ENCODE results near the gene PAGE2. TPM values are rescaled to one million over a fixed set of nuclear protein-coding genes. Genes with fewer than 3 reads are reported as not detected.

Gene PAGE2
- total RNA-seq, 2 experiments from 2014 or later, result not detected

DNA sequence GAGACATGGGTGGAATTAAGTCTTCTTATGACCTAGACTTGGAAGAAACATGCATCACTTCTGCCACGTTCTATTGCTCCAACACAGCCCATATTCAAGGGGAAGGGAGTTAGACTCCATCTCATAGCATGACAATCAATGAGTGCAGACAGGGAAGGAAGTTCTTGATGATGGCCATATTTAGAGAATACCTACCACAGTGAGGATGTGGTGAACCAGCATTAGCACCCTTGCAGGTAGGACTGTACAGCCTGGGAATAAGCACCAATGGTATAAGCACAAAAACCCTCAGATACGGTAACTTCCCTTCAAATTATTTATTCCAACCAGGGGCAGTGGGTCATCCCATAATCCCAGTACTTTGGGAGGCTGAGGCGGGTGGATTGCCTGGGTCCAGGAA lies 29.8 kb downstream of the PAGE2 start:
- H3K4me1 ChIP-seq (ENCODE audit: insufficient read depth, low read length, poor library complexity, severe bottlenecking), result no peaks in the 10 kb centered on the region
- TF ChIP-seq, protein P1, sequence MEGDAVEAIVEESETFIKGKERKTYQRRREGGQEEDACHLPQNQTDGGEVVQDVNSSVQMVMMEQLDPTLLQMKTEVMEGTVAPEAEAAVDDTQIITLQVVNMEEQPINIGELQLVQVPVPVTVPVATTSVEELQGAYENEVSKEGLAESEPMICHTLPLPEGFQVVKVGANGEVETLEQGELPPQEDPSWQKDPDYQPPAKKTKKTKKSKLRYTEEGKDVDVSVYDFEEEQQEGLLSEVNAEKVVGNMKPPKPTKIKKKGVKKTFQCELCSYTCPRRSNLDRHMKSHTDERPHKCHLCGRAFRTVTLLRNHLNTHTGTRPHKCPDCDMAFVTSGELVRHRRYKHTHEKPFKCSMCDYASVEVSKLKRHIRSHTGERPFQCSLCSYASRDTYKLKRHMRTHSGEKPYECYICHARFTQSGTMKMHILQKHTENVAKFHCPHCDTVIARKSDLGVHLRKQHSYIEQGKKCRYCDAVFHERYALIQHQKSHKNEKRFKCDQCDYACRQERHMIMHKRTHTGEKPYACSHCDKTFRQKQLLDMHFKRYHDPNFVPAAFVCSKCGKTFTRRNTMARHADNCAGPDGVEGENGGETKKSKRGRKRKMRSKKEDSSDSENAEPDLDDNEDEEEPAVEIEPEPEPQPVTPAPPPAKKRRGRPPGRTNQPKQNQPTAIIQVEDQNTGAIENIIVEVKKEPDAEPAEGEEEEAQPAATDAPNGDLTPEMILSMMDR (conservative IDR thresholded peaks at IDR 0.05; ENCODE audit: low read length), result no peak
- no peak for TF ChIP-seq EZH2phosphoT487 (IDR thresholded peaks at IDR 0.05; ENCODE audit: borderline replicate concordance, low read depth, low read length)
- H3K79me2 ChIP-seq (ENCODE audit: insufficient read depth, low read depth, low read length), result no peaks in the 10 kb centered on the region
- ChIA-PET POLR2A (interaction anchor here (0.6 kb wide), 1 partner anchor 44 kb away, joined by 3 read pairs; no protein-coding TSS in a partner anchor), CTCF (ENCODE audit: unreplicated experiment) (no interaction called here)
- H3K9me2 ChIP-seq (ENCODE audit: insufficient read depth, low read length), result no peaks in the 10 kb centered on the region
- no peak overlapping the region for H2AFZ ChIP-seq (ENCODE audit: low read length)
- H3K4me2 ChIP-seq (ENCODE audit: low read length), result no peak overlapping the region
- no peaks in the 10 kb centered on the region for H3K9me3 ChIP-seq (ENCODE audit: low read length)
- H3K36me3 ChIP-seq (ENCODE audit: insufficient read depth, low read length), result no peaks in the 10 kb centered on the region
- BruUV-seq (replicated peaks), result no TSS peak
- H4K20me1 ChIP-seq (ENCODE audit: insufficient read depth, low read length), result no peaks in the 10 kb centered on the region
- intact Hi-C loops (cut with micrococcal nuclease; ENCODE audit: unreplicated experiment), result no loop called here
- no peak overlapping the region for H3K4me3 ChIP-seq (ENCODE audit: low read depth, low read length, poor library complexity, severe bottlenecking)
- H3K27ac ChIP-seq (ENCODE audit: low read depth, low read length, poor library complexity, severe bottlenecking), result no peak overlapping the region
- DNase-seq (ENCODE audit: low spot score), result no peak

DNA sequence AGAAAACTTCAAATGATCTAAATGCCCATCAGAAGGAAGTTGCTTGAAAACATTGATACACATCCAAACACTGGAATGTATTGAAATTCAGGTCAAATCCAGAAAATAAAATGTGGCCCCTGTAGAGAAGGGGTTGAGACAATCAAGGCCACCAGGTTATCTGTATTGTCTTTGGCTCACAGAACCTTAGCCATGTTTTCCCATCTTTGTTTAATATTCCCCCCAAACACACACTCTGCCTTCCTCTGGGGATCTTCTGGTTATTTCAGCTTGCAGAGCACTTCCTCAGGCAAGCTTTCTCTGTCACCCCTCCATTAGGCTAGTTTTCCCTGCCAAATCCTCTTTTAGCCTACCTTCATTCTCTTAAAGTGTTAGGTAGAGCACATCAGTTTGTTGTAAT lies 30.5 kb downstream of the PAGE2 start:
- H3K4me3 ChIP-seq (ENCODE audit: low read depth, low read length, poor library complexity, severe bottlenecking), result no peak overlapping the region
- no peak overlapping the region for H3K27ac ChIP-seq (ENCODE audit: low read depth, low read length, poor library complexity, severe bottlenecking)
- no peak for TF ChIP-seq EZH2phosphoT487 (IDR thresholded peaks at IDR 0.05; ENCODE audit: borderline replicate concordance, low read depth, low read length)
- TF ChIP-seq, protein P1 (conservative IDR thresholded peaks at IDR 0.05; ENCODE audit: low read length), result no peak
- no peak overlapping the region for H3K4me2 ChIP-seq (ENCODE audit: low read length)
- ChIA-PET POLR2A (no interaction called here), CTCF (ENCODE audit: unreplicated experiment) (no interaction called here)
- H3K9me3 ChIP-seq (ENCODE audit: low read length), result no peaks in the 10 kb centered on the region
- no peaks in the 10 kb centered on the region for H3K9me2 ChIP-seq (ENCODE audit: insufficient read depth, low read length)
- no peaks in the 10 kb centered on the region for H4K20me1 ChIP-seq (ENCODE audit: insufficient read depth, low read length)
- no TSS peak for BruUV-seq (replicated peaks)
- no peak for DNase-seq (ENCODE audit: low spot score)
- H3K79me2 ChIP-seq (ENCODE audit: insufficient read depth, low read depth, low read length), result no peaks in the 10 kb centered on the region
- H3K4me1 ChIP-seq (ENCODE audit: insufficient read depth, low read length, poor library complexity, severe bottlenecking), result no peaks in the 10 kb centered on the region
- intact Hi-C loops (cut with micrococcal nuclease; ENCODE audit: unreplicated experiment), result no loop called here
- H3K36me3 ChIP-seq (ENCODE audit: insufficient read depth, low read length), result no peaks in the 10 kb centered on the region
- no peak overlapping the region for H2AFZ ChIP-seq (ENCODE audit: low read length)

DNA sequence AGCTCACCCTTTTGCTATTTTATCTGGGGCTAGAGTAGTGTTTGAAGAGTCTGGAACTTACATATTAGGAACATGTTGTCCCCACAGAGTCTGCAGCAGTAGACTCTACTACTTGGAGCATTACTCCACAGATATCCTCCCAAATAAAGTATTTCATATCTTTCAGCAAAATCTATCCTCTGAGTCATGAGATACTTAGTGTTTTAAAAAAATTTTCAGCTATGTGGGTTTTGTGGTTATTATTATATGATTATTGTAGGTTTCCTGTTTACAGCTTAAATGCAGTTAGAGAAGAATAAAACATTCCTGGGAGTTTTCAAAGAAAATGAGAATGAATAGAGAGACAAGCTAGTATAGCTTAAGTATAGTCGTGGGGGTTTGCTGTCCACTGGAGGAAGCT lies 30.9 kb downstream of the PAGE2 start:
- CTCF ChIA-PET (ENCODE audit: unreplicated experiment), result no interaction called here
- BruUV-seq (replicated peaks), result no TSS peak

More for the DNA sequence above, 30.9 kb downstream of the PAGE2 start:
- Histone ChIP-seq H3K9me2 (ENCODE audit: insufficient read depth, low read length) (no peaks in the 10 kb centered on the region), H4K20me1 (ENCODE audit: insufficient read depth, low read length) (no peaks in the 10 kb centered on the region), H3K36me3 (ENCODE audit: insufficient read depth, low read length) (no peaks in the 10 kb centered on the region), H3K4me1 (ENCODE audit: insufficient read depth, low read length, poor library complexity, severe bottlenecking) (no peaks in the 10 kb centered on the region), H3K9me3 (ENCODE audit: low read length) (no peaks in the 10 kb centered on the region), H2AFZ (ENCODE audit: low read length) (no peak overlapping the region), H3K27ac (ENCODE audit: low read depth, low read length, poor library complexity, severe bottlenecking) (no peak overlapping the region), H3K4me2 (ENCODE audit: low read length) (no peak overlapping the region), H3K79me2 (ENCODE audit: insufficient read depth, low read depth, low read length) (no peaks in the 10 kb centered on the region), H3K4me3 (ENCODE audit: low read depth, low read length, poor library complexity, severe bottlenecking) (no peak overlapping the region)
- DNase-seq (ENCODE audit: low spot score), result no peak
- intact Hi-C loops (cut with micrococcal nuclease; ENCODE audit: unreplicated experiment), result no loop called here
- TF ChIP-seq, protein P1 (conservative IDR thresholded peaks at IDR 0.05; ENCODE audit: low read length), result no peak
- no peak for TF ChIP-seq EZH2phosphoT487 (IDR thresholded peaks at IDR 0.05; ENCODE audit: borderline replicate concordance, low read depth, low read length)
- POLR2A ChIA-PET, result no interaction called here
